Measurements from ENCODE around the gene MAPRE2.

The MAPRE2 gene

DNA sequence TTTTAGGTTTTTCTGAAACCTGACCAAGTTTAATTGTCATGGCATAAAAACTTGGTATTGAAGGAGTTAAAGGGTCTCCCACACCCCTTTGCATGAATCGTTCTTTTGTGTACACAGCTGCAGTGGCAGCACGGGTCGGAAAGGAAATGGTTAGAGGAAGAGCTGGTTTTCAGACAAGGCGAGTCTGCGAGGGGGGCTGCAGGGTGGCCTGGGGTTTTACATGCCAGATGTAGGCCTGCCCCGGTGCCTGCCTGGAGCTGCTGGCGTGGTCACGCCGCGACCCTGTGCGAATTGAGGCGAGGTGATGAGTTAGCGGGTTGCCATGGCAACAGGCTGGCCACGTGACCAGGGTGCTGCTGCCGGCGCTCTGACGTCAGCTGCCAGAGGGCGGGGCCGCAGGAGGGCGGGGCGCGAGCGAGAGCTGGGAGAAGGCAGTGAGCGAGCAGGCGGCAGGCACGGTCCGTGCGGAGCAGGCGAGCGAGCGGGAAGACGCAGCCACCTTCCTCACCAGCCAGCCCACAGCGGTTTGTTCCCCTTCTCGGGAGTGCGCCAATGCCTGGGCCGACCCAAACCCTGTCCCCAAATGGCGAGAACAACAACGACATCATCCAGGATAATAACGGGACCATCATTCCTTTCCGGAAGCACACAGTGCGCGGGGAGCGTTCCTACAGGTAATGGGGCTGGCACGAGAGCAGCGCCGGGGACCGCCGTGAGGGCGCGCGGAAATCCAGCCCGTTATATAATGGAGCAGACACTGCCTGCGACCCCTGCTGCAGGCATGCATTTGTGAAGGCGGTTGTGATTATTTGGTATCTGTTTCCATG is at the start of gene MAPRE2:
Gene MAPRE2, plus strand, starts transcription at position 426 of the 827 bp plus-strand sequence. Its CDS starts 127 bp downstream, at position 553.
- peak; percentile 98 for DNase-seq (ENCODE audit: low spot score)

DNA sequence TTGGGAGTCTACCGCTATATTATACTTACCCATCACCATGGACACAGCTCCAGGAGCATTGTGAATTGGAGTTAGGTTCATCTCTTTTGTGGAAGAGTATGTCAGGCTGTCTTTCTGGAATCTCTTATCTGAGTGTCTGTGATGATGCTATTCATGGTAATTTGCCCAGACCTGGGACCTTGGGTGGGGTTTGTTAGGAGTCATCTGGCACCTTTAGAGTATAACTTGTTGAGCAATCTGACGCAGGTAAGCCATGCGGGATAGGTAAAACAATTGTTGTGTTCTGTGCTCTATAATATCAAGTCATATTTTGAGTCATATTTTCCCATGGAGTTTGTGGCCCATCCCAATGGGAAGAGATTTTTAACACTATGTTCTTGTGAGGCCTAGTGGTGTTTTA is 49.7 kb upstream of the MAPRE2 start:
- no peak for DNase-seq (ENCODE audit: low spot score)

DNA sequence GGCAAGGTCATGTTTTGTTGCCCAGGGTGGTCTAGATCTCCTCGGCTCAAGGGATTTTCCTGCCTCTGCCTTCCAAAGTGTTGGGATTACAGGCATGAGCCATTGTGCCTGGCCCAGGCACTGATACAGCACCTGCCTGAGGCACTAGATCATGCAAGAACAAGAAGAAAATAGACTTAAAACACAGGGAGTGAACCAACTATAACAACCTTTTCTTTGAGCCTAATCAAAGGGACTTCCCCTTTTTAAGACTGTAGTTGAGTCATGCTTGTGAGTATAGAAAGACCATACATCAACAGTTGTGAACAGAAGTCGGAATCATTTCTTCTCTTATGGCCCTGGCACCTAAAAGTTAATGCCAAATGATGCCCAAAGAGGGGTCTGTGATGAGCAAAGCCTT is 47.9 kb upstream of the MAPRE2 start:
- DNase-seq (ENCODE audit: low spot score) = no peak

DNA sequence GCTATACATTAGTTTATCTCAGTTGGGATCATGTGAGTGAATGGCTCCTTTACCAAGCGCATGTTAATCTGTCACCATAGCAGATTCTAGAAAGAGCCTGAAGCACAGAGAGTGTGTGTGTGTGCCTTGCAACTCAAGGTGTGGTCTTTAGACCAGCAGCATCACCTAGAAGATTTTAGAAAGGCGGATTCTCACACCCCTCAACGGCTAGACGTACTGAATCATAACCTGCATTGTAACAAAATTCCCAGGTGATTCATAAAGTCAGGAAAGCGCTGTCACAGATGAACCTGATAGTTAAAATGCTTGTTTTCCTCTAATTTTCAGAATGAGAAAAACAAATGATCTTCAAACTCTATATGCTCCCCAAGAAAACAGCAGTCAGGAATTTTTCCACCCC is 45.5 kb upstream of the MAPRE2 start:
- DNase-seq (ENCODE audit: low spot score) = no peak

DNA sequence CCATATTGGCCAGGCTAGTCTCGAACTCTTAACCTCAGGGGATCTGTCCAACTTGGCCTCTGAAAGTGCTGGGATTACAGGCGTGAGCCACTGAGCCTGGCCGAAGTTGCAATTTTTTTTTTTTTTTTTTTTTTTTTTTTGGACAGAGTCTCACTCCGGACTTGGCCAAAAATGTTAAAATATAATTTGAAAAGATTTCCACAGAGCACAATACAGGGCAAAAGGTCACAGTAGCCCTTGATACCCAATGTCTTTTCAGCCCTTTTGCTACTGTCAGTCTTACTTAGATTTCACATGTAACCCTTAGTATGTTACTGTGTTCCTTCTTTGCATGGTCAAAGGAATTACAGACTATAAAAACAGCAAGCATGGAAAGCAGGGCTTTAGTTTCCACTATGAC is 42.6 kb upstream of the MAPRE2 start:
- no peak for DNase-seq (ENCODE audit: low spot score)

DNA sequence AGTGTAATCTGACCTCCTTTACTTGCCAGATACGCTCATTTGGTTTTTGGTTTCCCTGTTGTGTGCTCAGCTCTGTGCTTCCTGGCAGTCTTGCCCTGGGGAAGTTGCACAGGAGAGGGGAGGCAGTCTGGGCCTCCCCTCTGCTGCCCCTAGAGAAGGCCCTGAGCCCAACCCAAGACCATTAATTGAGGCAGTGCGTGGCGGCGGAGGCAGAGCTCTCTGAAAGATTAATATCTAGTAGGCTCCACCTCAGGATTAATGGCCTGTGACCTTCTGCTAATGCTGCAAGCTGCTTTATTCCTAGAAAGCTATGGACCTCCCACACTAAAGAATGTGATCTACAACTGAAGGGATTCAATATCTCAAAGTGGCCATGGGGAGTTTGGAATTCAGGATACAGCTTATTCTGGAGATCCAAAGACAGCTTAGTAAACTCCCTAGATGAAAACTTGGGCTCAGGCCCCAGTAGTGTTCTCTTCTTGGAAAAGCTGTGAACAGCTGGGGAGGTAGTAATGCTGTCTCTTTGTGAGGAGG is 41.4 kb upstream of the MAPRE2 start:
- peak; percentile 11 for DNase-seq (ENCODE audit: low spot score)

DNA sequence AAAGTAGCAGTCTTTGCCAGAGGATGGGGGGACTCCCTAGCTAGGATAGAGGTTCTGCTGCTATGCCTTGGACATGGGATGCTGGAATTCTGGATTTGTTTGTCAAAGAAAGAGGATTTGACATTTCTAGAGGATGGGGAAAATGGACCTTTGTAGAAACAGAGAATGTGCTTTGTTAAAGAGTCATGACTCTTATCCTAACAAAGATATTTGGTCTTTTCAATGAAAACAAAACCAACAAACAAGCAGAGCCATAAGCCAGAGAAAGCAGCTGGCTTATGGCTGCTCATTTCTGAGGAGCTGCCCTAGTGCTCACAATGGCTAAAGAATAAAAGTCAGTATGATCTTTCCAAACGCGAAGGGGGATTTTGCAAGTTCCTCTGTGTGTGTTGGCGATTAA is 40.8 kb upstream of the MAPRE2 start:
- peak; percentile 75 for DNase-seq (ENCODE audit: low spot score)

DNA sequence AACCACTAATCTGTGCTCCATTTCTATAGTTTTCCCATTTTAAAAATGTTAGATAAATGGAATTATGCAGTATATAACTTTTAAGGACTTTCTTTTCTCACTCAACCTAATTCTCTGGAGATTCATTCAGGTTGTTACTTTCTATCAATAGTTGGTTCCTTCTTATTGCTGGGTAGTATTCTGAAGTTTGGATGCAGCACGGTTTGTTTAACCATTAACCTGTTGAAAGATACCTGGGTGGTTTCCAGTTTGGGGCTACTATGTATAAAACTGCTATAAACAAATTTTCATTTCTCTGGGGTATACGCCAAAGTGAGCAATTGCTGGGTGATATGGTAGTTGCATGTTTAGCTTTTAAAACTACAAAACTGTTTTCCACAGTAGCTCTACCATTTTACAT is 39.1 kb upstream of the MAPRE2 start:
- DNase-seq (ENCODE audit: low spot score) = no peak

DNA sequence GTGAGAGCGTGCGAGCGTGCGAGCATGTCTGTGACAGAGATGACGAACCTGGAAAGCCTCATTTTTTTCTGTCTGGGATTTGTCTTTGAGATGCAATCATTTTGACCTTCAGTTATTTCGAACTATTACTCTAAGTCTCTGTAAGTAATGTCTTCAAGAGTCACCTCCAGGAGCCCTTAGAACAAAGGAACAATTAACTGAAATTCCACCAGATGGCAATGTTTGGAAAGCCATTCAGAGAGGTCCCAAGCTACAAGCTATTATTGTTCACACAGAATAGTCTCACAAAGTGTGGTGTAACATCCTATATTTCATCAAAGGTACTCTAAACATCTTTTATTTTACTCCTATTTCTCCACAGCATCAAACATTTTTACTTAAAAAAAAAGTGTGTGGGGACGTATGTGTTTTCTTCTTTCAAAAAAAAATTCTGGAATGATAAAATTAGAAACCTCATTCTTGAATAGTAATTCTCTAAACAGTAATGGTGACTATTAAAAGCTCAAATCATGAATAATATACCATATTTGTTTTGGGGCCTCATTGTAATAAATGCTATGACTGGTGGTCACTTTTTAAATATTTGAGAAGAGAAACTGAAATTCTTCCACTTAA is 35.1 kb upstream of the MAPRE2 start:
- DNase-seq (ENCODE audit: low spot score) = peak; percentile 80

DNA sequence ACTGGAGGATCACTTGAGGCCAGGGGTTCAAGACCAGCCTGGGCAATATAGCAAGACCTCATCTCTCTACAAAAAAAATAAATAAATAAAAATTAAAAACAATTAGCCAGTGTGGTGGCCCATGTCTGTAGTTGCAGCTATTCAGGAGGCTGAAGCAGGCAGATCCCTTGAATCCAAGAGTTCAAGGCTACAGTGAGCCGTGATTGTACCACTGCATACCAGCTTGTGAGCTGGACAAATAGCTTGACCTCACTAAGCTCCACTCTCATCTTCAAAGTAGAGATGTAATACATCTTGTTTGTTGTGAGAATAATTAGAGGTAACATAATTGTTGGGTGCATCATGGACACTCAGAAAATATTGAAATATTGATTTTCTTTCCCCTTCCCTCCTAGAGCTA is 31.1 kb upstream of the MAPRE2 start:
- DNase-seq (ENCODE audit: low spot score) = no peak

DNA sequence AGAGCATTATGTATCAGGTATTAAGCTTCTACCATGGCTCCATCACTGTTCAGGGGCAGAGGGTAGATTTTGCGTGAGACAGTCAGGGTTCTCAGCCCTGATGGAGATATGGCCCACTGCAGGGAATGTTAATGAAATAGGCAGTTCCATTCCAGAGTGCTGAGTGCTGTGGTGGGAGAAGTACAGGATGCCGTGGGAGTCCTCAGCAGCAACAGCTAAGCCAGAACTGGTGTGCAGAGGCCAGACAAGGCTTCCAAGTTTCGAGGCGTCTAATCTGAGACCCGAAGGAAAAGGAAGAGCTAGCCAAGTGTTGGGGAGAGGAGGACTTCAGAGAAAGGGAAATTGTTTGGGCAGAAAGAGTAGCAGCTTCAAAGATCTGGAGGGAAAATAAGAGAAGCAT is 30.2 kb upstream of the MAPRE2 start:
- DNase-seq (ENCODE audit: low spot score) = no peak

DNA sequence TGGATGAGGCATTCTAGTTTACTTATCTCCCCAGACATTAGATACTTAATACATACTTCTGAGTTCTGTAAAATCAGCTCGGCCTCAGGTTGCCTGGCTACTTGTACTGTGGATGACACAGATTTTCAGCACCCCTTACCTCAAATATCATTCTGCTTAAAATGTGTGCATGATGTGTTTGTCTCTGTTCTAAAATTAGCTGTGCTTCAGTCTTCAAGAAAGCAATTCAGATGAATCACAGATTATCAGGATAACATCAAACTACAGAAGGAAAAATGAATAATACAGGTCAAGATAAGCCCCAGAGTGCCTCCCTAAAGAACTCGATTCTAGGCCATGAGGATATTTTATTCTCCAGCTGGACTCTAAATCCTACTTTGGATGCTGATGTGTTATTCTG is 21.3 kb upstream of the MAPRE2 start:
- DNase-seq (ENCODE audit: low spot score) = no peak

DNA sequence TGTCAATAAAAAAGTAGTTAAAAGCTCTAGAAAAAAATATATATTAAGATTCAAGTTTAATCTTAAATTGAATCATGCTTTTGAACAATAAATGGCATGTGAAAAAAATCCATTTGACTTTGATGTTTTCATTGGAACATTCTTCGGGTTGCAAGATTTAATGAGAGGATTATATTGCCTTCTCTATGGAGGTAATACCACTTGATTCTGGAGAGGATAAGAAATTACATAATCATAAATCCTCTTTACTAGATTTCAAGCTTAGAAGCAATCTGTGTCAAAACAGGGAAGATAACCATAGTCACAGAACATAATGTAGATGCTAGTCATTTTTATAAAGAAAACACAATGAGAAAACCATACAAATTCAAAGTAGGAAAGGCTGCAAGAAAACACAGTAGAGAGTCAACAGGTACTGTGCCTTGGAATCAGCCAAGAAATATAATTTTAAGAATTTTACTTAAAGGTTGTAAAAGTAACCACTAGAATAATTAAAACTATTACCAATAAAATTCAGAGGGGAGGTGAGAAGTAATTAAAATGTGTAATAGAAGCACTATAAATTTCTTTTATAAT is 18.7 kb upstream of the MAPRE2 start:
- DNase-seq (ENCODE audit: low spot score) = no peak

DNA sequence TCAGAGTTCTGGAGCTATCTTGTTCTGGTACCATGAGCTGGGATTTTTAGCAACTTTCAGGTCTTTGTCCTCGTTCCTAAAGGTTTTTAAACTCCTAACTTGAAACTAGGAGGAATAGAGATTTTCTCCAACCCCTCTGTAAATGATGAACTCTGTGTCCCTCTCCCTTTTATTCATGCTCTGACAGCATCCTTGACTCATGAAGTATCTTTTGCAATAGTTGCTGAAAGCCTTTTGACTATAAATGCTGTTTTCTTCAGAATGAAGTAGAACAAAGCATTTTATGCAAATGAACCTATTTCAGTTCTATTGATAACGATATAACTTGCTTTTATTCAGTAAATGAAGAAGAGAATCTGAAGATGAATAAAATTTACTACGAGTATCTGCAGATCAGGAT is 17.0 kb upstream of the MAPRE2 start:
- no peak for DNase-seq (ENCODE audit: low spot score)

DNA sequence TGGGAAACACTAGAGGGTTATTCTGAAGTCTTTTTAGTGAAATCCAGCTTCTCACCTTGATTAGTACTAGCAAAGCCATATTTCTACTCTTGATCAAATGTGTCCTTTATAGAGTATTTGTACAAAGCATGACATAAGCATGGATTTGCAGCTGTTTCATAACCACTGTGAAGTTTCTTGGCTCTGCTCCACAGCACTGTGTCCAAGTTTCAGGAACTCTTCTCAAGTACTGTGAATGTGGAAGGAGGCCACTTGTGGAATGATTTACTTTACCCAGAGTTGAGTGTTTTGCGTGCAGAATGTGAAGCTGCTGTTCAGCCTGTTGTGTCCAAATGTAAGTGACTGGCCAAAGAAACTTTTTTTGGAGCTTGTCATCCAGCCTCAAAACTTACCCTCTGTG is 16.2 kb upstream of the MAPRE2 start:
- no peak for DNase-seq (ENCODE audit: low spot score)

DNA sequence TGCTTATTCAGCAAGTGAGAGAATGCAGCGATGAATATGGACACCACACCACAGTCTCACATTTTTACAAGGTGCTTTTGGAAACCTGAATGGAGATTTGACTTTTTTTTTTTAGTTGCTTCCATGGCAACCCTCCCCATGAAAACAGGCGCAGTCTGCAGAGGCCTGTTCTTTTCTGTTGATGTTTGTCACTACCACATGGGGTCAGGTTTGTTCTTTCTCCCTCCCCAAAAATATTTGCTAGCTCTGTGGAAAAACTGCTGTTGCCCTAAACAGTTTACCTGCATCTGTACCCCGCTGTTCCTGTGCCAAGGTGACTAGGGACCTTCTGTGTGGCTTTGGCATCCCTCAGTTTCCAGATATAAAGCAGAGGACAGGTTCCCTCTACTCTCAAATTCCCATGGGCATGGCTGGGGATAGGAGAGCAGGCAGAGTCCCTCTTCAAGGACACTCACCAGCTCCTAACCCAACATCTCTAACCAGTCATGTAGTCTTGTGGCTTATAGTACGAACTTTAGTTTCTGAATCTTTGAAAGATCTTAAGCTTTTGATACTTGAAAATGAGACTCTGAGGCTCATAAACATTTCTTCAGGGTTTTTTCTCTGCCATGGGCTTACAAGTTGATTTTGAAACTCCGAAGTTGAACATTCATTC is 14.7 kb upstream of the MAPRE2 start:
- no peak for DNase-seq (ENCODE audit: low spot score)

DNA sequence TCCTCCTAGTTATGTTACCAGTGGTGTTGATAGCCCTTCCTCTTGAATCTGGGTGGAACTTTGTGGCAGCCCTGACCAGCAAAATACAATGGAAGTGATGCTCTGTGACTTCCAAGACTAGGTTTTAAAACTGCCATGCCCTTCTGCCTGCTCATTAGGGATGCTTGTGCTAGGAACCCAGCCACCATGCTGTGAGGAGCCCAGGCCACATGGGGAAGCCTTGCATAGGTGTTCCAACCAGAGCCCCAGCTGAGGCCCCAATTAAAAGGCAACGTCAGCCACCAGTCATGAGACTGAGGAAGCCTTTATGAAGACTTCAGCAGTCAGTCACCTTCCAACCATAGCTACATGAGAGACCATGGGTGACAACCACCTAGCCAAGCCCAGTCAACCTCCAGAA is 14.0 kb upstream of the MAPRE2 start:
- DNase-seq (ENCODE audit: low spot score) = no peak

DNA sequence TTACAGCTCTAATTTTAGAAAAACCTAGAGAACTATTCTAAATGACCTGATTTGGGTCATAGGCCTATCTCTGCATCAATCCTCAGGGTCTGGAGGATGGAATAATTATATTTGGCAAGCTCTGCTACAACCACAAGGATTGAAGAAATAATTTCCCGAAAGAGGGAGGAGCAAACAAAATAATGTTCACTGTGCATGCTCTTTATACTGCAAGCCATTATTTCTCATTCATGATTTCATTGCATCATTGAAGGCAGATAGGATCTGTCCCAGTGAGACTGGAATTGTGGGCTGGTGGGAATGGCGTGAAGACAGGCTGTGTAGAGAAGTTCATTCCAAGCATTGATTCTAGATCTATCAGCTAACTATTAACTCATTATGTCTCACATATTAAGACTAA is 12.7 kb upstream of the MAPRE2 start:
- DNase-seq (ENCODE audit: low spot score) = no peak

DNA sequence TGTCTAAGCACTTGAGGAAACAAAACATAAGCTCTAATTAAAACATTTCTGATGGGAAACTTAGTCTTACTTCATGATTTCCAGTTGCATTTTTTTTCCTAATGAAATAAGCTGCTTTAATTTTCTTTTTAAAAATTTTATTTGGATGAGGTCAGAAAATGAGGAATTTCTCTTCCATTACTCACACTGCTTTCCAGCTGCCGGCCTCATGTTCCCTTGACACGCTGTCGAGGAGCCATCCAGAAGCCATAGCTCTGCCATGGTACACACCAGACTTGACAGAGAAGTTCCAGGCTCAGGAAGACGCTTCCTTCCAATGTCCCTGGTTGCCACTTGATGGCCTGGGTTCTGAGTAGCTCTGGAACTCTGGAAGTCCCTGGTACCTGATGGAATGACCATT is 12.1 kb upstream of the MAPRE2 start:
- DNase-seq (ENCODE audit: low spot score) = no peak

DNA sequence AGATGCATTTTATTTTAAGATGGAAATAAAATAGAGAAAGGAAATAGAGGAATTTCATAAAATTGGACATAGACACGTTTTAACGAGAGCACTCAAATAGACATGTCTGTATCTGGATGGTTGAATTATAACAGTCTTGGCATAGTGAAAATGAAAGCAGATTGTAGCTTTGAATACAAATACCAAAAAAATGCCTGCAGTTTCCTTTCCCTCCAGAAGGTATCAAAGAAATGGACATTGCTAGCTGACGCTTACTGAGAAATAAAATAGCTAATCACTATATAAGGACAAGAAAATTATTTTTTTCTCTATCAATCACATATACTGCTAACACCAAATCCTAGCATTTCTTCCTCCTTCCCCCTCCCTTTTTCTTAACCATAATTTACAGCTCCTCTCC is 11.4 kb upstream of the MAPRE2 start:
- no peak for DNase-seq (ENCODE audit: low spot score)

DNA sequence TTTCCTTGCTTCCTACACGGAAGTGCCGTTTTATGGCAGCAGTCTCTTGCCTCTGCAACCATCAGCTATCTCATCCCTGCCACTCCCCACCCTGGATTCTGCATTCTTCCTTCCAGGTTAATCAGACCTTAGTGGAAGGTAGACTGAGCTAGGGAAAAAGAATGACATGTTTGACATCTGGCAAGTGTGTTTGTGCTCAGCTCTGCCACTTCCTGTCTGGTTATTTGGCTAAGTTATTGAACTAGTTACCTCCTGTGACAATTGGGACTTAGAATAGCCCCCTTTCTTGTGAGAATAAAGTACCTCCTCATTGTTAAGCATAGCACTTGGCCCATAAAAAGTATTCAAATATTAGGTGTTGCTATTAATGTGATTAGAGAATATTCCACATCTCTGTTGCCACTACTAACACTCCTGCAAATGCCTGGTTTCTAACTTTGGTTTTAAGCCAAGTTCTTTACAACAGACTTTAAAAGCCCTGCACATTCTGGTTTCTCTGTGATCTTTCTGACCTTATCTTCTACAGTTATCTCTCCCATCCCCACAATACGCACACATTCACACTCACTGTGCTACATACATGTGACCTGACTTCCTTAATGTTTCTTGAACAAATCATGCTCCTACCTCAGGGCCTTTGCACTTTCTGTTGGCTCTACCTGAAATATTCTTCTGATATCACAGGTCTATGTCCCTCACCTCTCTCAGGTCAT is 10.8 kb upstream of the MAPRE2 start:
- DNase-seq (ENCODE audit: low spot score) = no peak

DNA sequence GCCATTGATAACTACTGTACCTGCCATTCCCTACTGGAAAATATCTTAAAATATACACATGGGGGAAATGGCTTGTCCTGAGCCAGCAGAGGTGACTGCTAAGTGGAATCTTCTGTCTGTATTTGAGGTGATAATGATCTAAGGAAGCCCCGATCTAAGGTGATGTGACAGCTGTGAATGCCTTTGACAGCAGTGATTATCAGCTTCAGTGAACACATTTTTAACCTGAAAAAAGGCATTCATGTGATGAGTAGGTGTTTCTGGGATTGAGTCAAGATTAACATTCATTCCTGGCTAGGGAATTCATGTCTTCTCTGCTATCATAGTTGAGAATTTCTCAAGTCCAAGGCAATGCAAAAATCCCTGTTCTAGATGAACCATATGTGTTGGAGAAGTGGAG is 9.1 kb upstream of the MAPRE2 start:
- peak; percentile 59 for DNase-seq (ENCODE audit: low spot score)

All from putamen (tissue), 1 donor.